MM.1S (cell line): ENCODE results near the gene ADGRG2.

Experiments
- DNase-seq: peaks from one replicate; pipeline ENCODE4 v3.0.0-alpha.2; 2015
- H2AFZ ChIP-seq: fragments of 300-600 bp; sonication (generic); 2 replicates; pipeline ENCODE4 v1.6.0; 2016; ENCODE audit warnings: antibody characterized with exemption, low read length
- H3F3A ChIP-seq: fragments of 300-600 bp; sonication (generic); 2 replicates; pipeline ENCODE4 v1.6.1; 2016; ENCODE audit warnings: mild to moderate bottlenecking, antibody characterized with exemption, low read length, moderate library complexity, mixed read lengths; ENCODE audit not compliant: insufficient read depth
- H3K27ac ChIP-seq: fragments of 300-600 bp; sonication (generic); 2 replicates; pipeline ENCODE4 v1.5.1; 2016; ENCODE audit warnings: mild to moderate bottlenecking, low read length
- H3K27me3 ChIP-seq: fragments of 300-600 bp; sonication (generic); replicated peaks from 2 replicates; pipeline ENCODE4 v1.6.0; 2016; ENCODE audit warnings: low read length; ENCODE audit not compliant: insufficient read depth
- H3K36me3 ChIP-seq: fragments of 300-600 bp; sonication (generic); replicated peaks from 2 replicates; pipeline ENCODE4 v1.6.1; 2016; ENCODE audit warnings: mild to moderate bottlenecking, low read length, mixed read lengths; ENCODE audit not compliant: insufficient read depth
- H3K4me1 ChIP-seq: fragments of 300-600 bp; sonication (generic); 2 replicates; pipeline ENCODE4 v1.6.1; 2016; ENCODE audit warnings: low read length, mixed read lengths
- H3K4me2 ChIP-seq: fragments of 300-600 bp; sonication (generic); 2 replicates; pipeline ENCODE4 v1.6.0; 2016; ENCODE audit warnings: low read depth, low read length
- H3K4me3 ChIP-seq: fragments of 300-600 bp; sonication (generic); 2 replicates; pipeline ENCODE4 v1.5.1; 2016; ENCODE audit warnings: low read length, mixed read lengths
- H3K79me2 ChIP-seq: fragments of 300-600 bp; sonication (generic); 2 replicates; pipeline ENCODE4 v1.6.1; 2016; ENCODE audit warnings: mixed run types, low read length, mixed read lengths
- H3K9ac ChIP-seq: fragments of 300-600 bp; sonication (generic); 2 replicates; pipeline ENCODE4 v1.6.1; 2016; ENCODE audit warnings: low read length, mixed read lengths
- H3K9me2 ChIP-seq: fragments of 300-600 bp; sonication (generic); replicated peaks from 2 replicates; pipeline ENCODE4 v1.6.1; 2016; ENCODE audit warnings: mild to moderate bottlenecking, low read length, mixed read lengths; ENCODE audit not compliant: insufficient read depth
- H3K9me3 ChIP-seq: fragments of 300-600 bp; sonication (generic); replicated peaks from 2 replicates; pipeline ENCODE4 v1.6.1; 2016; ENCODE audit warnings: mild to moderate bottlenecking, low read length, mixed read lengths; ENCODE audit not compliant: insufficient read depth
- H4K20me1 ChIP-seq: fragments of 300-600 bp; sonication (generic); 2 replicates; pipeline ENCODE4 v1.6.1; 2016; ENCODE audit warnings: mild to moderate bottlenecking, low read length, moderate library complexity, mixed read lengths; ENCODE audit not compliant: insufficient read depth
- CTCF ChIP-seq: fragments of 300-600 bp; sonication (generic); IDR thresholded peaks from 2 replicates; pipeline ENCODE4 v1.5.1; 2016; ENCODE audit warnings: antibody characterized with exemption, low read length, mixed read lengths
- EZH2 ChIP-seq: fragments of 300-600 bp; sonication (generic); optimal IDR thresholded peaks from 2 replicates; pipeline ENCODE3; 2017; ENCODE audit warnings: low read depth, mild to moderate bottlenecking, antibody characterized with exemption, low read length, mixed read lengths
- EZH2phosphoT487 ChIP-seq: fragments of 300-600 bp; sonication (generic); IDR thresholded peaks from 2 replicates; pipeline ENCODE4 v1.6.1; 2018; ENCODE audit warnings: antibody characterized with exemption, low read length

ADGRG2 gene

GRCh38 chrX:18945483-18945882 lies 176.8 kb downstream of the ADGRG2 start:
- no peak for DNase-seq
- Histone ChIP-seq H3K4me1 (no peaks in the 10 kb centered on the region), H3K36me3 (no peaks in the 10 kb centered on the region), H3K27ac (no peak overlapping the region), H3K4me2 (no peak overlapping the region), H3K9me2 (no peaks in the 10 kb centered on the region), H2AFZ (no peak overlapping the region), H3K9me3 (no peaks in the 10 kb centered on the region), H3K4me3 (no peak overlapping the region), H3K27me3 (no peaks in the 10 kb centered on the region), H3K9ac (no peak overlapping the region), H3K79me2 (no peaks in the 10 kb centered on the region), H4K20me1 (no peaks in the 10 kb centered on the region), H3F3A (no peaks in the 10 kb centered on the region)
- no peak for TF ChIP-seq EZH2
- no peak for TF ChIP-seq CTCF
- TF ChIP-seq EZH2phosphoT487 = no peak

- no peaks in the 10 kb centered on the region for H3K27me3 ChIP-seq
- no peak for TF ChIP-seq CTCF
- TF ChIP-seq EZH2 = no peak
- no peak for TF ChIP-seq EZH2phosphoT487
These were observed 177.8 kb downstream of the ADGRG2 start for GRCh38 chrX:18944482-18944881.

GRCh38 chrX:18941896-18942295 lies 180.4 kb downstream of the ADGRG2 start:
- H3K27me3 ChIP-seq = no peaks in the 10 kb centered on the region
- no peaks in the 10 kb centered on the region for H4K20me1 ChIP-seq
- no peaks in the 10 kb centered on the region for H3K36me3 ChIP-seq
- H3K9me2 ChIP-seq = no peaks in the 10 kb centered on the region
- H3K9me3 ChIP-seq = no peaks in the 10 kb centered on the region
- H3K4me1 ChIP-seq = no peaks in the 10 kb centered on the region
- H3K79me2 ChIP-seq = no peaks in the 10 kb centered on the region
- H2AFZ ChIP-seq = no peak overlapping the region
- no peaks in the 10 kb centered on the region for H3F3A ChIP-seq
- TF ChIP-seq EZH2 (no peak), EZH2phosphoT487 (no peak), CTCF (no peak)
- H3K4me3 ChIP-seq = no peak overlapping the region
- no peak for DNase-seq
- H3K27ac ChIP-seq = no peak overlapping the region
- no peak overlapping the region for H3K4me2 ChIP-seq
- H3K9ac ChIP-seq = no peak overlapping the region

More at GRCh38 chrX:18944482-18944881, 177.8 kb downstream of the ADGRG2 start:
- no peaks in the 10 kb centered on the region for H4K20me1 ChIP-seq
- no peak overlapping the region for H3K4me3 ChIP-seq
- H3K27ac ChIP-seq = no peak overlapping the region
- no peak overlapping the region for H3K4me2 ChIP-seq
- H2AFZ ChIP-seq = no peak overlapping the region
- no peaks in the 10 kb centered on the region for H3K4me1 ChIP-seq
- H3K36me3 ChIP-seq = no peaks in the 10 kb centered on the region
- H3F3A ChIP-seq = no peaks in the 10 kb centered on the region
- no peaks in the 10 kb centered on the region for H3K79me2 ChIP-seq
- H3K9me2 ChIP-seq = no peaks in the 10 kb centered on the region
- H3K9ac ChIP-seq = no peak overlapping the region
- DNase-seq = no peak
- no peaks in the 10 kb centered on the region for H3K9me3 ChIP-seq
